Coronary artery (tissue), 2 donors: ENCODE data around the gene ADARB2.
"Not testable (repeated sequence)": the region's sequence is repeated elsewhere in the genome, so short reads cannot be mapped to it uniquely, and the experiment has no call there.

ENCODE experiments used
- DNase-seq: peaks from one replicate; pipeline ENCODE4 v3.0.0-alpha.2; 2017; ENCODE audit warnings: low spot score
- H3K27ac ChIP-seq, 2 donors: fragments of 200-600 bp; sonication (generic); one replicate each; pipeline ENCODE4 v1.5.1; 2016 to 2019
- H3K4me3 ChIP-seq: fragments of 200-600 bp; sonication (generic); 2 replicates; pipeline ENCODE4 v1.5.1; 2016; ENCODE audit warnings: mild to moderate bottlenecking, moderate library complexity
- TF ChIP-seq, protein P1 (sequence below): fragments of 200-600 bp; sonication (generic); IDR thresholded peaks from one replicate; pipeline ENCODE4 v1.5.1; 2019; ENCODE audit warnings: antibody characterized with exemption

Gene ADARB2

DNA sequence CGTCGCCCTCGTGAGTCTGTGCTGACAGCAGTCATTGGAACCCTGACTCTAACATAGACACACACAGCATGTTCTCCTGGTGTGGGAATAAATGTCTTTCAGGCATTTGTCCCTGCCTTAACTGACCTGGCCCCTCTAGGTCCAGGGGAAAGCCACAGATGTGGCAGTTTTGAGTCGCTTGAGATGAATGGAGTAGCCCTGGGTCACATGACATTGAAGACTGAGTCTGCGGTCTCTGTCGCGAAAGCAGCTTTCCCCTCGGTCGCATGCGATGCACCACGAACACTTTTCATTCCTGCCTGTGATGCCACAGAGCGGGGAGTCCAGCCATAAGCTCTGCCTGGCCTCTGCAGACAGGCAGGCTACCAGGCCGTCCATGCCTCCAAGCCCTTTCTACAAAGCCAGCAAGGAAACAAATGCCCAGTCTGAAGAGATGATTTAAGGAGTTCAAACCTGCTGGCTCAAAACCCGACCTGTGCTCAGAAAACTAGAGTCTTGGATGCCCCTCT, 508.8 kb downstream of the ADARB2 start:
- H3K4me3 ChIP-seq = no peak overlapping the region
- no peak overlapping the region for H3K27ac ChIP-seq
- no peak for DNase-seq
- TF ChIP-seq, protein P1, sequence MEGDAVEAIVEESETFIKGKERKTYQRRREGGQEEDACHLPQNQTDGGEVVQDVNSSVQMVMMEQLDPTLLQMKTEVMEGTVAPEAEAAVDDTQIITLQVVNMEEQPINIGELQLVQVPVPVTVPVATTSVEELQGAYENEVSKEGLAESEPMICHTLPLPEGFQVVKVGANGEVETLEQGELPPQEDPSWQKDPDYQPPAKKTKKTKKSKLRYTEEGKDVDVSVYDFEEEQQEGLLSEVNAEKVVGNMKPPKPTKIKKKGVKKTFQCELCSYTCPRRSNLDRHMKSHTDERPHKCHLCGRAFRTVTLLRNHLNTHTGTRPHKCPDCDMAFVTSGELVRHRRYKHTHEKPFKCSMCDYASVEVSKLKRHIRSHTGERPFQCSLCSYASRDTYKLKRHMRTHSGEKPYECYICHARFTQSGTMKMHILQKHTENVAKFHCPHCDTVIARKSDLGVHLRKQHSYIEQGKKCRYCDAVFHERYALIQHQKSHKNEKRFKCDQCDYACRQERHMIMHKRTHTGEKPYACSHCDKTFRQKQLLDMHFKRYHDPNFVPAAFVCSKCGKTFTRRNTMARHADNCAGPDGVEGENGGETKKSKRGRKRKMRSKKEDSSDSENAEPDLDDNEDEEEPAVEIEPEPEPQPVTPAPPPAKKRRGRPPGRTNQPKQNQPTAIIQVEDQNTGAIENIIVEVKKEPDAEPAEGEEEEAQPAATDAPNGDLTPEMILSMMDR = no peak

DNA sequence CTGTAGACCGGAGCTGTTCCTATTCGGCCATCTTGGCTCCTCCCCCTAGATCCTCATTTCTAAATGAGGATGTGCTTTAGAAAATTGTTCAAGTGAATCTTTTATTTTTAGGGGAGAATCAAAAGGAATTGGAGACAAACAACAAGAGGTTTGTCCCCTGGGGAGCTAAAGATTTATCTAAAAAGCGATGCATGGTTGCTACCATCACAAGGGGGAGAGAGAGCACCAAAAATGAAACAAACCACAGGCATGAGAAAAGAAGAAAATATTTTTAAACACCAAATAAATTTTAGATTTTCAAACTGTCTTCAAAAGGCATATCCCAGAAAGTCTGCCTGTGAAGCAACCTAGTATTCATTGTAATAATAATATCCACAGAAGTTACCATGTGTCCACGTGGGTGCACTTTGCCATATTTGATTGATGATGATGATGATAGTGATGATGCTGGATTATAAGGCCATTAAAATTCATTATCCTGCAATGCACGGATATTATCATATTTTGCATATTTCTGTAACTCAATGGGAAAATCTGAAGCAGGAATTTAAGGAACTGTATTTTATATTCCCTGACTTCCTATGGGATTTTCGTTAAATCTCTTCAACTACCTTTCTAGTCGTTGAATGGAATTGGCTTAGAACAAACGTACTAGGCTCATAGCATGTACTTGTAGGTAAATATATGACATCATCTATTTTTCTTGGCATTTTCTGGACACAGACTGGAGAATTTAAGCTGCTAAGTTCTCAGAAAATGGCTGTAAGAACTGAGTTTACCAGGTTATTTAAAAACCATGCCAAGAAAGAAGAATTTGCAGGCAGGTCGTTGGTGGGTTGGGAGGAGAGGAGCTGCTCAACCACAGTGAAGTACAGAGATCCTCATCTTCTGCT, 509.6 kb downstream of the ADARB2 start:
- TF ChIP-seq, protein P1 = no peak
- H3K27ac ChIP-seq = no peak overlapping the region
- DNase-seq = no peak

DNA sequence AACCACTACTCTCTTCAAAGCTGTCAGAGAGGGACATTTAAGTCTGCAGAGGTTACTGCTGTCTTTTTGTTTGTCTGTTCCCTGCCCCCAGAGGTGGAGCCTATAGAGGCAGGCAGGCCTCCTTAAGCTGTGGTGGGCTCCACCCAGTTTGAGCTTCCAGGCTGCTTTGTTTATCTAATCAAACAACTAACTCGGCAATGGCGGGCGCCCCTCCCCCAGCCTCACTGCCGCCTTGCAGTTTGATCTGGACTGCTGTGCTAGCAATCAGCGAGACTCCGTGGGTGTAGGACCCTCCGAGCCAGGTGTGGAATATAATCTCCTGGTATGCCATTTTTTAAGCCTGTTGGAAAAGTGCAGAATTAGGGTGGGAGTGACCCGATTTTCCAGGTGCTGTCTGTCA, 510.4 kb downstream of the ADARB2 start:
- not testable (repeated sequence) for H3K4me3 ChIP-seq, H3K27ac ChIP-seq, DNase-seq

More for the DNA sequence above, 509.6 kb downstream of the ADARB2 start:
- no peak overlapping the region for H3K4me3 ChIP-seq

DNA sequence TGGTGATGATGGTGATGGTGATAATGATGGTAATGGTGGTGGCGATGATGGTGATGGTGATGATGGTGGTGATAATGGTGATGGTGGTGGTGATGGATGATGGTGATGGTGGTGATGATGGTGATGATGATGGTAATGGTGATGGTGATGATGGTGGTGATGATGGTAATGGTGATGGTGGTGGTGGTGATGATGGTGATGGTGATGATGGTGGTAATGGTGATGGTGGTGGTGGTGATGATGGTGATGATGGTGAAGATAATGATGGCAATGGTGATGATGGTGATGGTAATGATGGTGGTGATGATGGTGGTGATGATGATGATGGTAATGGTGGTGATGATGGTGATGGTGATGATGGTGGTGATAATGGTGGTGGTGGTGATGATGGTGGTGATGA, 517.5 kb downstream of the ADARB2 start:
- not testable (repeated sequence) for H3K27ac ChIP-seq, H3K4me3 ChIP-seq, DNase-seq

DNA sequence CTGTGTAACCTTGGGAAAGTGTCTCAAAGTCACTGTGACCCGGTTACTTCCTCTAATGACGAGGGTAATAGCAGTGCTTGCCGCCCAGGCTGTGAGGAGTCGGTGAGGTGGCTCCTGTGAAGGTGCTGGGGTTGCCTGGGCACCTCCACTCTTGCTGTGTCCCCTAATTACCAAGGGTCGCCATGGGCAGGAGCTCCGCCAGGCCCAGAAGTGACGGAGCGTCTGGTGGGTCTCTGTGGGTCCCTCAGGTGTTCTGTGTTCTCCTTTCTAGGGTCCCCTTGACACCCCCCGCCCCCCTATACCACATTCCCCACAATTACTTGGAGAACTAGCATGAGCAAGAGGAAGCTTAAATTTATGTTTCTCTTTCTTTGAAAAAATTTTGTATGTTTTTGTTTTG, 519.7 kb downstream of the ADARB2 start:
- H3K4me3 ChIP-seq = no peak overlapping the region
- no peak overlapping the region for H3K27ac ChIP-seq
- no peak for DNase-seq
- TF ChIP-seq, protein P1 = no peak

DNA sequence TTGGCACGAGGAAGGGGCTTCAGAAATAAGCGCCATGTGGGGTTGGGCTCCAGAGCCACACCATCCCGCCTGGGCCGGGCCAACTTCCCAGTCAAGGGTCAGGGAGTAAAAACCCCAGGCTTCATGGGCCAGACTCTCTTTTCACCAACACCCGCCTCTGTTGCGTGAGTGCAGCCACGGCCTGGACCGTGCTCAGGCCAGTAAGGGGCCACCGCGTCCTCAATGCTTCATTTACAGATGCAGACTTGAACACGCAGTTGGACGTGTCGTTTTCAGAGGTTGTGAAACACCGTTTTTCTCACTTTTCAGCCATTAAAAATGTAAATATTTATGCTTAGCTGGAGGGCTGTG, 520.1 kb downstream of the ADARB2 start:
- no peak for DNase-seq
- TF ChIP-seq, protein P1 = no peak
- H3K27ac ChIP-seq = no peak overlapping the region
- H3K4me3 ChIP-seq = no peak overlapping the region

DNA sequence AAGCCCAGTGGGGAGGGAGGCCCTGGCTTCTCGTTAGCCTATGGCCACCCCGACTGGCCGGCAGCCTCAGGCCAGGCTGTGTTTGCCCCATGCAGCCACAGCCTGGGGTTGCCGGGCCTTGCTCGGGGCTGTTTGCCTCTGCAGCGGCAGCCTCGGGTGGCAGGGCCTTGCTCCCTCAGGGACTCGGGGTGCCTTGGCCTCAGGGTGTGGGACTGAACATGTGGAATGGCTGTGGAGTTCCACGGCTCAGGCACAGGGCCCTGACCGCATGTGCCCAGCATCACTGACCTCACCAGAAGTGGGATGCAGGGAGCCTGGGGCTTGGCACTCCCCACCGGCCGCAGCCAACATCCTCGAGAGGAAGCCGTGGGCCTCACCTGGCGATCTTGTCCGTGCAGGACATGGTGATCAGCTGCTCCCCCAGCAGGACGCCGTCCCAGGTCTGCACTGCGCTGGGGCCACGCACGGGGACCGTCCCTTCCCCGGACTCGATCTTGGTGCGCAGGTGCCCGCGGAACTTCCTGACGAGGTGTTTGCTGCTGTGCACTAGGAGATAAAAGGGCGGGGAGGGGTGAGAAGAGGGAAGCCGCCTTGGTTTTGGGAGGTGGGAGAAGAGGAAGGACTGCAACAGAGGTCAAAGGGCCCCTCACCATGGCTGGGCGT, 520.6 kb downstream of the ADARB2 start:
- TF ChIP-seq, protein P1 = no peak

More for the DNA sequence above, 520.6 kb downstream of the ADARB2 start:
- Histone ChIP-seq H3K27ac (no peak overlapping the region), H3K4me3 (no peak overlapping the region)
- DNase-seq = no peak
